SU-DHL-6 (cell line): ENCODE results near the gene HAAO.

Source experiments
- EZH2phosphoT487 ChIP-seq: fragments of 200-600 bp; sonication (generic), shearing (Covaris generic); conservative IDR thresholded peaks from 2 replicates; pipeline ENCODE4 v1.6.1; 2018; ENCODE audit warnings: mild to moderate bottlenecking, antibody characterized with exemption, low read length, moderate library complexity, mixed read lengths
- TF ChIP-seq, protein P1 (sequence below): fragments of 200-600 bp; sonication (generic); IDR thresholded peaks from one replicate; pipeline ENCODE4 v1.5.1; 2017; ENCODE audit warnings: antibody characterized with exemption, mild to moderate bottlenecking, low read length, moderate library complexity; ENCODE audit not compliant: insufficient read depth, poor library complexity, severe bottlenecking

DNA sequence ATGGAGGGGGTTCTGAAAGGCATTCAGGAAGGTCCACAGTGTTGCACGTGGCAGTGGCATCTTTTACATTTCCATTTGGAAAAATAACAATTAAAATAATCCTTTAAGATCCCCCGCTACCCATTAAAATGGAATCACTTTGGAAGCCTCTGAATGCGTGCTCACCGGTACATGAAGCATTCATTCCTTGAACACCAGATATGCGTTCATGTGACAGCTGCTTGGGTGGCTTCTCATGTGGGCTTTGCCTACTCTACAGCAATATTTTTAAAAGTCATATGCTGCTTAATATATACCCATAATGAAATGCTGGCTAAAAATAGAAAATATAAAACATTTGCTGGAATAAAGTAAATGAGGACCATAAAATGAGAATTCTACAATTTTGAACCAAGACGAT is 14.4 kb upstream of the HAAO start:
- TF ChIP-seq, protein P1, sequence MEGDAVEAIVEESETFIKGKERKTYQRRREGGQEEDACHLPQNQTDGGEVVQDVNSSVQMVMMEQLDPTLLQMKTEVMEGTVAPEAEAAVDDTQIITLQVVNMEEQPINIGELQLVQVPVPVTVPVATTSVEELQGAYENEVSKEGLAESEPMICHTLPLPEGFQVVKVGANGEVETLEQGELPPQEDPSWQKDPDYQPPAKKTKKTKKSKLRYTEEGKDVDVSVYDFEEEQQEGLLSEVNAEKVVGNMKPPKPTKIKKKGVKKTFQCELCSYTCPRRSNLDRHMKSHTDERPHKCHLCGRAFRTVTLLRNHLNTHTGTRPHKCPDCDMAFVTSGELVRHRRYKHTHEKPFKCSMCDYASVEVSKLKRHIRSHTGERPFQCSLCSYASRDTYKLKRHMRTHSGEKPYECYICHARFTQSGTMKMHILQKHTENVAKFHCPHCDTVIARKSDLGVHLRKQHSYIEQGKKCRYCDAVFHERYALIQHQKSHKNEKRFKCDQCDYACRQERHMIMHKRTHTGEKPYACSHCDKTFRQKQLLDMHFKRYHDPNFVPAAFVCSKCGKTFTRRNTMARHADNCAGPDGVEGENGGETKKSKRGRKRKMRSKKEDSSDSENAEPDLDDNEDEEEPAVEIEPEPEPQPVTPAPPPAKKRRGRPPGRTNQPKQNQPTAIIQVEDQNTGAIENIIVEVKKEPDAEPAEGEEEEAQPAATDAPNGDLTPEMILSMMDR: no peak
- TF ChIP-seq EZH2phosphoT487: no peak
